Muscle layer of colon (tissue), 2 donors: ENCODE results near the gene PLEKHN1.
"Not testable (repeated sequence)": the region's sequence is repeated elsewhere in the genome, so short reads cannot be mapped to it uniquely, and the experiment has no call there.

Experiments
- H3K27ac ChIP-seq: one replicate; pipeline ENCODE4 v1.7.0; 2013; ENCODE audit warnings: low read depth, mild to moderate bottlenecking, low read length, moderate library complexity
- H3K27me3 ChIP-seq, 2 donors: one replicate each; pipeline ENCODE4 v1.7.0; 2013; ENCODE audit warnings: low read length in 2 of 2, mild to moderate bottlenecking in 2 of 2; ENCODE audit not compliant: insufficient read depth in 2 of 2, control insufficient read depth in 1 of 2
- H3K36me3 ChIP-seq: one replicate; pipeline ENCODE4 v1.7.0; 2013; ENCODE audit warnings: mild to moderate bottlenecking, low read length; ENCODE audit not compliant: insufficient read depth
- H3K4me1 ChIP-seq: one replicate; pipeline ENCODE4 v1.7.0; 2013; ENCODE audit warnings: mild to moderate bottlenecking, low read length; ENCODE audit not compliant: insufficient read depth
- H3K4me3 ChIP-seq, 2 donors: one replicate each; pipeline ENCODE4 v1.7.0; 2013; ENCODE audit warnings: low read length in 2 of 2, low read depth in 1 of 2, mild to moderate bottlenecking in 1 of 2, moderate library complexity in 1 of 2
- H3K9ac ChIP-seq: one replicate; pipeline ENCODE4 v1.7.0; 2013; ENCODE audit warnings: low read length
- H3K9me3 ChIP-seq: one replicate; pipeline ENCODE4 v1.7.0; 2013; ENCODE audit warnings: mild to moderate bottlenecking, low read length
- donor health status: abdominal sarcoma.
- donor health status: Adenocarcinoma of cecum.

The PLEKHN1 gene

GRCh38 chr1:1004780-1005697, 38.8 kb downstream of the PLEKHN1 start:
- H3K9me3 ChIP-seq, result no peaks in the 10 kb centered on the region
- no peaks in the 10 kb centered on the region for H3K36me3 ChIP-seq
- H3K9ac ChIP-seq, result no peak overlapping the region
- no peak overlapping the region for H3K4me3 ChIP-seq
- H3K4me1 ChIP-seq, result peaks cover 11% of the 10 kb centered on the region
- H3K27me3 ChIP-seq, result peaks cover 0 to 20% of the 10 kb centered on the region in 2 donors
- peak overlapping the region; percentile 44 for H3K27ac ChIP-seq

GRCh38 chr1:1005774-1006304, 39.6 kb downstream of the PLEKHN1 start:
- no peak overlapping the region for H3K4me3 ChIP-seq
- peaks cover 0 to 20% of the 10 kb centered on the region in 2 donors for H3K27me3 ChIP-seq
- peaks cover 11% of the 10 kb centered on the region for H3K4me1 ChIP-seq

GRCh38 chr1:1006305-1007159, 40.2 kb downstream of the PLEKHN1 start:
- no peak overlapping the region for H3K9ac ChIP-seq
- H3K27ac ChIP-seq, result no peak overlapping the region

More at GRCh38 chr1:1005774-1006304, 39.6 kb downstream of the PLEKHN1 start:
- Histone ChIP-seq H3K9me3 (no peaks in the 10 kb centered on the region), H3K27ac (no peak overlapping the region), H3K9ac (no peak overlapping the region), H3K36me3 (no peaks in the 10 kb centered on the region)

GRCh38 chr1:1010131-1010530, 43.8 kb downstream of the PLEKHN1 start:
- H3K27ac ChIP-seq, H3K9ac ChIP-seq, H3K9me3 ChIP-seq, H3K4me3 ChIP-seq, H3K27me3 ChIP-seq, H3K36me3 ChIP-seq: not testable (repeated sequence)
- peaks cover 19% of the 10 kb centered on the region for H3K4me1 ChIP-seq

More at GRCh38 chr1:1006305-1007159, 40.2 kb downstream of the PLEKHN1 start:
- no peak overlapping the region for H3K4me3 ChIP-seq
- no peaks in the 10 kb centered on the region for H3K36me3 ChIP-seq
- no peaks in the 10 kb centered on the region for H3K9me3 ChIP-seq
- H3K4me1 ChIP-seq, result peaks cover 11% of the 10 kb centered on the region
- peaks cover 0 to 13% of the 10 kb centered on the region in 2 donors for H3K27me3 ChIP-seq

- Histone ChIP-seq H3K27me3 (no peaks in the 10 kb centered on the region), H3K9me3 (no peaks in the 10 kb centered on the region), H3K9ac (no peak overlapping the region), H3K27ac (no peak overlapping the region), H3K4me1 (peaks cover 13% of the 10 kb centered on the region), H3K36me3 (no peaks in the 10 kb centered on the region), H3K4me3 (no peak overlapping the region)
Measured at GRCh38 chr1:1011396-1011949, 45.2 kb downstream of the PLEKHN1 start.

GRCh38 chr1:1012736-1013104, 46.4 kb downstream of the PLEKHN1 start:
- Histone ChIP-seq H3K4me3 (peak overlapping the region; percentile 74 to 80), H3K9ac (peak overlapping the region; percentile 83), H3K27ac (peak overlapping the region; percentile 81), H3K4me1 (peaks cover 13% of the 10 kb centered on the region)
- not testable (repeated sequence) for H3K27me3 ChIP-seq, H3K9me3 ChIP-seq, H3K36me3 ChIP-seq

GRCh38 chr1:1013105-1013921, 47.0 kb downstream of the PLEKHN1 start, which contains the start of gene ISG15:
Gene ISG15 (plus strand): TSS chr1:1013497. CDS start chr1:1013574, 77 bp downstream.
- H3K36me3 ChIP-seq, result no peaks in the 10 kb centered on the region

GRCh38 chr1:1013922-1014648, 47.8 kb downstream of the PLEKHN1 start:
- Histone ChIP-seq H3K4me1 (peaks cover 13% of the 10 kb centered on the region), H3K9me3 (no peaks in the 10 kb centered on the region), H3K4me3 (peak overlapping the region; percentile 74 to 80), H3K27me3 (no peaks in the 10 kb centered on the region), H3K9ac (peak overlapping the region; percentile 83), H3K27ac (peak overlapping the region; percentile 81), H3K36me3 (no peaks in the 10 kb centered on the region)

More at GRCh38 chr1:1013105-1013921, 47.0 kb downstream of the PLEKHN1 start, which contains the start of gene ISG15:
- peak within 1 kb of the TSS; percentile 81 for H3K27ac ChIP-seq
- H3K4me3 ChIP-seq, result peak within 1 kb of the TSS; percentile 74 to 80
- H3K27me3 ChIP-seq, result no peaks in the 10 kb centered on the region
- no peaks in the 10 kb centered on the region for H3K9me3 ChIP-seq
- H3K9ac ChIP-seq, result peak within 1 kb of the TSS; percentile 83
- H3K4me1 ChIP-seq, result peaks cover 13% of the 10 kb centered on the region

GRCh38 chr1:1014799-1015681, 48.8 kb downstream of the PLEKHN1 start:
- Histone ChIP-seq H3K27ac (peak overlapping the region; percentile 44), H3K9ac (no peak overlapping the region), H3K4me1 (peaks cover 13% of the 10 kb centered on the region), H3K4me3 (no peak overlapping the region), H3K36me3 (no peaks in the 10 kb centered on the region), H3K9me3 (no peaks in the 10 kb centered on the region), H3K27me3 (no peaks in the 10 kb centered on the region)
